HG03432 (cell line): Measurements from ENCODE around the gene MYZAP.

Experiments
- ATAC-seq: cut with Tn5 transposase; IDR thresholded peaks from one replicate; pipeline ENCODE4 v1.9.1; 2021; ENCODE audit warnings: mild to moderate bottlenecking, moderate library complexity; ENCODE audit not compliant: unreplicated experiment

The MYZAP gene

DNA sequence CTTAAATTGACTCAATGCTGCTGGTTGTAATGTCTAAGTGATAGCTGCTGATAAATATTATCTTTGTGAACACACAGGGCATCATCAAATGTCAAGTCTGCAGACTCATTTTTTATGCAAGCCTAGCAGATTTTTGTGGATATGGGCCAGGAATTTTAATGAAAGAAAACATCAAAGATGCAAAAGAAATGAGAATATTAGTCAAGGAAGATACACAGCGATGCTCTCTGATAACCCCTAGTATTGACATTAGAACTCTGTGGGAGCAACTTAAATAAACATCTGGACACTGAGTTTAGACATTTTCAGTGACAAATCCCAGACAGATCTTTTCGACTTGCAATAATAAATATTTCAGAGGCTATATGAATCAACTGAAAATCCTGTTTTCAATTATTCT is 143.2 kb downstream of the MYZAP start:
- no peak for ATAC-seq
